Stomach (tissue), 9 donors: ENCODE data around the gene CMTM7. TPM values are rescaled to one million over a fixed set of nuclear protein-coding genes. Genes with fewer than 3 reads are reported as not detected.
"Not testable (repeated sequence)": the region's sequence is repeated elsewhere in the genome, so short reads cannot be mapped to it uniquely, and the experiment has no call there.

Experiments
- DNase-seq, 2 donors: peaks; one replicate each; pipeline versions ENCODE4 v3.0.0 to v3.0.0-alpha.2; 2013 to 2019
- H3K27ac ChIP-seq, 5 donors: fragments of 200-600 bp in 4 of 5; sonication (generic) in 4 of 5; one replicate each; pipeline ENCODE4 v1.5.1; 2013 to 2019; ENCODE audit warnings: mild to moderate bottlenecking in 1 of 5, moderate library complexity in 1 of 5
- H3K27me3 ChIP-seq, 3 donors: fragments of 200-600 bp; sonication (generic); one replicate each; pipeline ENCODE4 v1.5.1; 2017 to 2019; ENCODE audit warnings: mixed run types in 1 of 3
- H3K36me3 ChIP-seq, 4 donors: fragments of 200-600 bp; sonication (generic); 1 replicate in 3 of 4; 2 replicates in 1 of 4; pipeline ENCODE4 v1.5.1; 2016 to 2019
- H3K4me1 ChIP-seq, 4 donors: fragments of 200-600 bp; sonication (generic); one replicate each; pipeline ENCODE4 v1.5.1; 2016 to 2019
- H3K4me3 ChIP-seq, 4 donors: fragments of 200-600 bp; sonication (generic) in 3 of 4; one replicate each; pipeline ENCODE4 v1.5.1; 2016 to 2019; ENCODE audit warnings: mild to moderate bottlenecking in 1 of 4
- H3K9me3 ChIP-seq, 4 donors: fragments of 200-600 bp; sonication (generic); one replicate each; pipeline ENCODE4 v1.5.1; 2016 to 2019
- EP300 ChIP-seq: sonication (generic); formaldehyde crosslinking; IDR thresholded peaks from one replicate; pipeline ENCODE4 v1.6.1; 2017; ENCODE audit warnings: antibody characterized with exemption
- POLR2A ChIP-seq, 4 donors: fragments of 450-650 bp; IDR thresholded peaks; one replicate each; pipeline ENCODE4 v1.6.1; 2016; ENCODE audit warnings: antibody characterized with exemption in 4 of 4, control low read depth in 2 of 4, mild to moderate bottlenecking in 1 of 4, moderate library complexity in 1 of 4
- POLR2AphosphoS5 ChIP-seq, 3 donors: sonication (generic); formaldehyde crosslinking; IDR thresholded peaks; one replicate each; pipeline ENCODE4 v1.6.1; 2016; ENCODE audit warnings: antibody characterized with exemption in 3 of 3
- WGBS, 5 donors: extraction: QIAGEN DNeasy Blood & Tissue Kit in 3 of 5; methylation state at CpG; one replicate each; pipeline versions ENCODE4 v1.1.5 to v1.1.7; 2013 to 2018; 5-methylcytosine and 5-hydroxymethylcytosine counted together
- intact Hi-C: fragments of 100-400 bp; cut with DNase I; formaldehyde crosslinking; loops from one replicate; pipeline ENCODE4 v1.15.1; 2023; ENCODE audit warnings: low total_unique reads
- polyA plus RNA-seq, 3 donors: library from polyadenylated mRNA; stranded (reverse); fragments of 200-250 nt; gene quantifications; one replicate each; pipeline ENCODE4 v1.2.3, GENCODE V29; 2013
- total RNA-seq, 5 donors: library from RNA; depleted of rRNA; stranded (reverse); fragments of >200 nt; gene quantifications; one replicate each; pipeline versions ENCODE4 v1.1.0 to v1.2.3, GENCODE V29; 2014 to 2016
- TF ChIP-seq, protein P1 (sequence below), 7 experiments: fragments of 450-650 bp in 4 of 7; fragments of 200-600 bp in 3 of 7; sonication (generic) in 3 of 7; IDR thresholded peaks; one replicate each; pipeline ENCODE4 v1.5.1; 2016 to 2019; ENCODE audit warnings: antibody characterized with exemption in 7 of 7, control low read depth in 2 of 7, mild to moderate bottlenecking in 1 of 7
- donor health status: healthy with polysubstance abuse.
- donor health status: Bipolar disorder and iron deficiency.
- donor health status: healthy.

Gene CMTM7
- total and polyA plus RNA-seq, 8 donors, result 3.1 to 54.9 (median 7.4) TPM; not detected in 1

DNA sequence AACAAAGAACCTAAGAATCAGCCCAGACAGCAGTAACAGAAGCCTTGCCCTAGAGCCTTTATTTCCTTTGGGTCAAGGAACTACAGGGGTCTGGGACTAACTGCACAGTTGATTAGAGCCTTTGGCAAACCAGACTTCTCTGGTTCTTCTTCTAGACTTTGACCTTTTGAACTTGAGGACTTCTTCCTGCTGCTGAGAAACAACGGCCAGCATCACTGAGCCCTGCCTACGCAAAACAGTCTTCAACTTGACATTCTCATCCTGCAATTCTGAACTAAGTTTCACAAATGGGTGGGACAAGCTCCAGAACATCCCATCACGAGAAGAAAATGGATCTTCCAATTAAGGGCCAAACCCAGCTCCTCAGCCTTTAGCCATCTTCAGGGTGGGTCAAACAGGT is 79.6 kb downstream of the CMTM7 start:
- H3K36me3 ChIP-seq, result peaks cover 0 to 18% (median 4%) of the 10 kb centered on the region in 4 donors
- no peak for DNase-seq
- WGBS, 5 donors, result 81 to 89% (median 87%) methylated on average over 3 of the region's 3 CpGs
- H3K27me3 ChIP-seq, result no peaks in the 10 kb centered on the region
- H3K4me3 ChIP-seq, result no peak overlapping the region
- no peaks in the 10 kb centered on the region for H3K9me3 ChIP-seq
- H3K4me1 ChIP-seq, result peaks cover 17 to 43% (median 27%) of the 10 kb centered on the region in 4 donors
- no peak overlapping the region for H3K27ac ChIP-seq
- intact Hi-C loops, result loop anchor here (10.0 kb wide), 1 partner anchor 176 kb away; no protein-coding TSS in a partner anchor
- TF ChIP-seq POLR2AphosphoS5 (IDR thresholded peaks at IDR 0.05), result no peak
- TF ChIP-seq, protein P1, sequence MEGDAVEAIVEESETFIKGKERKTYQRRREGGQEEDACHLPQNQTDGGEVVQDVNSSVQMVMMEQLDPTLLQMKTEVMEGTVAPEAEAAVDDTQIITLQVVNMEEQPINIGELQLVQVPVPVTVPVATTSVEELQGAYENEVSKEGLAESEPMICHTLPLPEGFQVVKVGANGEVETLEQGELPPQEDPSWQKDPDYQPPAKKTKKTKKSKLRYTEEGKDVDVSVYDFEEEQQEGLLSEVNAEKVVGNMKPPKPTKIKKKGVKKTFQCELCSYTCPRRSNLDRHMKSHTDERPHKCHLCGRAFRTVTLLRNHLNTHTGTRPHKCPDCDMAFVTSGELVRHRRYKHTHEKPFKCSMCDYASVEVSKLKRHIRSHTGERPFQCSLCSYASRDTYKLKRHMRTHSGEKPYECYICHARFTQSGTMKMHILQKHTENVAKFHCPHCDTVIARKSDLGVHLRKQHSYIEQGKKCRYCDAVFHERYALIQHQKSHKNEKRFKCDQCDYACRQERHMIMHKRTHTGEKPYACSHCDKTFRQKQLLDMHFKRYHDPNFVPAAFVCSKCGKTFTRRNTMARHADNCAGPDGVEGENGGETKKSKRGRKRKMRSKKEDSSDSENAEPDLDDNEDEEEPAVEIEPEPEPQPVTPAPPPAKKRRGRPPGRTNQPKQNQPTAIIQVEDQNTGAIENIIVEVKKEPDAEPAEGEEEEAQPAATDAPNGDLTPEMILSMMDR (IDR thresholded peaks at IDR 0.05), result no peak
- TF ChIP-seq POLR2A (IDR thresholded peaks at IDR 0.05), result no peak
- TF ChIP-seq EP300, result no peak

DNA sequence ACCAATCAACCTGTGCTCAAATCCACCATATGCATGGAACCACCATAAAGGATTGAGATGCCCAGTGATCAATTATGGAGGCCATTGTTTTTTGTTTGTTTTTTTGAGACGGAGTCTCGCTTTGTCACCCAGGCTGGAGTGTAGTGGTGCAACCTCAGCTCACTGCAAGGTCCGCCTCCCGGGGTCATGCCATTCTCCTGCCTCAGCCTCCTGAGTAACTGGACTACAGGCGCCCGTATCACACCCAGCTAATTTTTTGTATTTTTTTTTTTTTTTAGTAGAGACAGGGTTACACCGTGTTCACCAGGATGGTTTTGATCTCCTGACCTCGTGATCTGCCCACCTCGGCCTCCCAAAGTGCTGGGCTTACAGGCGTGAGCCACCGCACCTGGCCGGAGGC is 80.5 kb downstream of the CMTM7 start:
- WGBS, 5 donors, result 91 to 96% (median 95%) methylated on average over 12 of the region's 12 CpGs
- intact Hi-C loops, result loop anchor here (10.0 kb wide), 1 partner anchor 177 kb away; no protein-coding TSS in a partner anchor
- Histone ChIP-seq H3K36me3 (peaks cover 0 to 18% (median 4%) of the 10 kb centered on the region in 4 donors), H3K4me1 (peaks cover 17 to 40% (median 25%) of the 10 kb centered on the region in 4 donors)
- H3K27me3 ChIP-seq, H3K9me3 ChIP-seq, H3K27ac ChIP-seq, H3K4me3 ChIP-seq, DNase-seq: not testable (repeated sequence)

DNA sequence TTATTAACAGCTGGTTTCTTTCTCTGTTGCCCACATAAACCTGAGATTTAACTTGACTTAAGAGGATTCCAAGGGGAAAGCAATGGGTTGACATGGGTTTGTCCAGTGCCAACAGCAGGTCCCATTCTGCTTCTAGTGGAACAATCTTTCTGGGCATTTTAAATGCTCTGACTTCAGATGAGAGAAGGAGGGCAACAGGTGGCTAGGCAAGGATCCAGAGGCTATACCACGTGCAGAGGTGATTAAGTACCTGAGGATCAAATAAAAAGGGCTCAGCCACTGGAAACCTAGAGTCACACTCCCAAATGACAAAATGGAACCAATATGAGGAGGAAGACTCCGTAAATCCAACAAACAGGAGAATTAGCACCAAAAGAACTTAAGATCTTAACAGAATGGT is 82.5 kb downstream of the CMTM7 start:
- Histone ChIP-seq H3K36me3 (peaks cover 0 to 17% (median 8%) of the 10 kb centered on the region in 4 donors), H3K27ac (no peak overlapping the region), H3K9me3 (no peaks in the 10 kb centered on the region), H3K4me3 (no peak overlapping the region), H3K27me3 (no peaks in the 10 kb centered on the region), H3K4me1 (peaks cover 5 to 22% (median 10%) of the 10 kb centered on the region in 4 donors)
- WGBS, 5 donors, result 79 to 94% (median 86%) methylated on average over 2 of the region's 2 CpGs
- DNase-seq, result no peak
- intact Hi-C loops, result loop anchor here (10.0 kb wide), 1 partner anchor 179 kb away; no protein-coding TSS in a partner anchor
- TF ChIP-seq POLR2AphosphoS5 (IDR thresholded peaks at IDR 0.05), result no peak
- no peak for TF ChIP-seq POLR2A (IDR thresholded peaks at IDR 0.05)
- no peak for TF ChIP-seq EP300
- TF ChIP-seq, protein P1 (IDR thresholded peaks at IDR 0.05), result no peak

DNA sequence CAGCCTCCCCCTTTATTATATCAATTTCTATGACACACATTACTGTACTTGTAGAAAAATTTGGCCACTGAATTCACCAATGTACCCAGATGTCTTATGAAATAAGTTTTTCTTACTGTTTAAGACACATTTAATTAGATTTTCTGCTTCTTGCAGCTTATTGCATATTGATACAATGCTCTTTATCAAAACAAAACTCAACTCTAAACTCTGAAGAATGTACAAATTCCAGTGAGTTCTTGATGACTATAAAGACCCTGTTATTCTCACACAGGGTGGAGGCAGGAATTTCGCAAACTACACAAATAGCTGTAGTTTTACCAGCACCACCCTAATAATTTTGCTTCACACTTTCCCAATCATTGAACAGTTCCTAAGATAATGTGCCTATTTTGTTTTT is 89.0 kb downstream of the CMTM7 start:
- peaks cover 0 to 36% (median 28%) of the 10 kb centered on the region in 4 donors for H3K36me3 ChIP-seq
- TF ChIP-seq EP300 (no peak), POLR2A (IDR thresholded peaks at IDR 0.05) (no peak)
- TF ChIP-seq, protein P1 (IDR thresholded peaks at IDR 0.05), result no peak
- WGBS, 5 donors, result 38 to 100% (median 96%) methylated on average over 1 of the region's 1 CpG
- H3K4me1 ChIP-seq, result peaks cover 0 to 9% (median 0%) of the 10 kb centered on the region in 4 donors
- intact Hi-C loops, result no loop called here
- H3K4me3 ChIP-seq, result no peak overlapping the region
- H3K27ac ChIP-seq, result no peak overlapping the region
- DNase-seq, result no peak
- H3K27me3 ChIP-seq, result no peaks in the 10 kb centered on the region
- H3K9me3 ChIP-seq, result no peaks in the 10 kb centered on the region
